IMR-90 (cell line): ENCODE results near the gene IGF2. TPM values are rescaled to one million over a fixed set of nuclear protein-coding genes. Genes with fewer than 3 reads are reported as not detected.

Experiments used
- ATAC-seq: fragments of 200-7000 bp; cut with Tn5 transposase; 2 replicates; pipeline ENCODE4 v1.9.1; 2020; ENCODE audit warnings: low read depth, mild to moderate bottlenecking, moderate library complexity
- BruUV-seq: library from RNA; stranded (reverse); fragments of 400-500 nt; replicated peaks from 2 replicates; lab custom pipeline; 2021; lab: Mats Ljungman, UMichigan
- CTCF ChIA-PET: fragments of 300-600 bp; formaldehyde crosslinking; extraction: SDS; loops from one replicate; lab custom pipeline; 2021; ENCODE audit warnings: antibody characterized with exemption; lab: Yijun Ruan, JAX
- POLR2A ChIA-PET: fragments of 300-600 bp; sonication (Branson Sonifier 250); formaldehyde crosslinking; loops from one replicate; lab custom pipeline; 2022; ENCODE audit warnings: antibody characterized with exemption; ENCODE audit not compliant: unreplicated experiment; lab: Charles Lee
- DNase-seq: peaks from one replicate; pipeline ENCODE4 v3.0.0; 2013
- H2AFZ ChIP-seq: replicated peaks from 2 replicates; pipeline ENCODE3; 2013; ENCODE audit warnings: low read length, mild to moderate bottlenecking; ENCODE audit not compliant: poor library complexity
- H2AK5ac ChIP-seq: 2 replicates; pipeline ENCODE4 v1.6.1; 2013; ENCODE audit warnings: low read depth, low read length, inconsistent platforms
- H2AK9ac ChIP-seq: replicated peaks from 2 replicates; pipeline ENCODE3; 2013; ENCODE audit warnings: mild to moderate bottlenecking, low read depth, low read length, moderate library complexity; ENCODE audit not compliant: poor library complexity
- H2BK120ac ChIP-seq: 2 replicates; pipeline ENCODE4 v1.6.1; 2013; ENCODE audit warnings: low read depth, low read length, inconsistent platforms
- H2BK15ac ChIP-seq: 3 replicates; pipeline ENCODE4 v1.6.1; 2013; ENCODE audit warnings: low read depth, low read length, inconsistent platforms
- H2BK20ac ChIP-seq: 2 replicates; pipeline ENCODE4 v1.6.1; 2013; ENCODE audit warnings: low read depth, mild to moderate bottlenecking, inconsistent platforms, low read length, moderate library complexity
- H2BK5ac ChIP-seq: 2 replicates; pipeline ENCODE4 v1.6.1; 2013; ENCODE audit warnings: mild to moderate bottlenecking, low read depth, low read length, inconsistent platforms; ENCODE audit not compliant: poor library complexity, severe bottlenecking
- H3K14ac ChIP-seq: replicated peaks from 2 replicates; pipeline ENCODE4 v1.6.1; 2013; ENCODE audit warnings: low read depth, low read length, inconsistent platforms
- H3K18ac ChIP-seq: 2 replicates; pipeline ENCODE4 v1.6.1; 2013; ENCODE audit warnings: low read depth, low read length, control low read depth
- H3K23ac ChIP-seq: 2 replicates; pipeline ENCODE4 v1.6.1; 2013; ENCODE audit warnings: low read depth, low read length, inconsistent platforms
- H3K27ac ChIP-seq: 2 replicates; pipeline ENCODE4 v1.5.1; 2013; ENCODE audit warnings: mild to moderate bottlenecking, control low read depth, low read length; ENCODE audit not compliant: insufficient read depth
- H3K27me3 ChIP-seq: 2 replicates; pipeline ENCODE4 v1.6.1; 2013; ENCODE audit warnings: low read length; ENCODE audit not compliant: control insufficient read depth, insufficient read depth
- H3K36me3 ChIP-seq: 2 replicates; pipeline ENCODE4 v1.6.1; 2013; ENCODE audit warnings: low read length, mixed read lengths; ENCODE audit not compliant: control insufficient read depth, insufficient read depth
- H3K4ac ChIP-seq: 2 replicates; pipeline ENCODE4 v1.6.1; 2013; ENCODE audit warnings: low read depth, low read length, inconsistent platforms
- H3K4me1 ChIP-seq: 2 replicates; pipeline ENCODE4 v1.6.1; 2013; ENCODE audit warnings: low read length, mixed read lengths; ENCODE audit not compliant: control insufficient read depth, insufficient read depth
- H3K4me2 ChIP-seq: 2 replicates; pipeline ENCODE4 v1.6.1; 2013; ENCODE audit warnings: low read depth, mild to moderate bottlenecking, control low read depth, low read length, moderate library complexity
- H3K4me3 ChIP-seq: 2 replicates; pipeline ENCODE4 v1.5.1; 2013; ENCODE audit warnings: low read depth, mild to moderate bottlenecking, control low read depth, low read length, moderate library complexity; ENCODE audit not compliant: insufficient read depth
- H3K56ac ChIP-seq: 2 replicates; pipeline ENCODE4 v1.6.1; 2013; ENCODE audit warnings: low read length, inconsistent platforms; ENCODE audit not compliant: insufficient read depth; ENCODE audit errors: extremely low read depth
- H3K79me1 ChIP-seq, 2 experiments: 2 replicates each; pipeline ENCODE4 v1.6.1; 2013; ENCODE audit warnings: low read length in 2 of 2, inconsistent platforms in 1 of 2, low read depth in 1 of 2
- H3K9ac ChIP-seq: 2 replicates; pipeline ENCODE4 v1.6.1; 2013; ENCODE audit warnings: low read depth, low read length, control low read depth
- H3K9me1 ChIP-seq: 2 replicates; pipeline ENCODE4 v1.6.1; 2013; ENCODE audit warnings: low read length, inconsistent platforms; ENCODE audit not compliant: insufficient read depth
- H3K9me3 ChIP-seq: 2 replicates; pipeline ENCODE4 v1.6.1; 2013; ENCODE audit warnings: low read length; ENCODE audit not compliant: control insufficient read depth, insufficient read depth
- H4K20me1 ChIP-seq: 2 replicates; pipeline ENCODE4 v1.6.1; 2013; ENCODE audit warnings: low read length, inconsistent platforms; ENCODE audit not compliant: insufficient read depth
- H4K5ac ChIP-seq: 2 replicates; pipeline ENCODE4 v1.6.1; 2013; ENCODE audit warnings: mild to moderate bottlenecking, low read depth, low read length, control low read depth
- H4K8ac ChIP-seq, 2 experiments: 2 replicates each; pipeline ENCODE4 v1.6.1; 2013; ENCODE audit warnings: low read depth in 2 of 2, low read length in 2 of 2, control low read depth in 1 of 2, inconsistent platforms in 1 of 2
- H4K91ac ChIP-seq: 2 replicates; pipeline ENCODE4 v1.6.1; 2013; ENCODE audit warnings: low read depth, low read length, inconsistent platforms; ENCODE audit not compliant: insufficient read depth
- BHLHE40 ChIP-seq: fragments of 150-350 bp; IDR thresholded peaks from 2 replicates; pipeline ENCODE4 v1.6.1; 2016; ENCODE audit warnings: mild to moderate bottlenecking, low read depth, low read length
- CEBPB ChIP-seq: IDR thresholded peaks from 2 replicates; pipeline ENCODE4 v1.6.1; 2012; ENCODE audit warnings: low read depth, low read length, improper control_type of control experiment
- CHD1 ChIP-seq: IDR thresholded peaks from 2 replicates; pipeline ENCODE4 v1.6.1; 2012; ENCODE audit warnings: low read depth, low read length, improper control_type of control experiment
- ELK1 ChIP-seq: fragments of 150-350 bp; IDR thresholded peaks from 2 replicates; pipeline ENCODE4 v1.6.1; 2016; ENCODE audit warnings: low read depth, mild to moderate bottlenecking, low read length, moderate library complexity, borderline replicate concordance
- FOS ChIP-seq: fragments of 150-350 bp; IDR thresholded peaks from 2 replicates; pipeline ENCODE4 v1.6.1; 2016; ENCODE audit warnings: low read depth, low read length
- MAZ ChIP-seq: IDR thresholded peaks from 2 replicates; pipeline ENCODE4 v1.6.1; 2012; ENCODE audit warnings: low read depth, mild to moderate bottlenecking, low read length, improper control_type of control experiment, moderate library complexity, borderline replicate concordance
- NFE2L2 ChIP-seq: fragments of 150-350 bp; IDR thresholded peaks from 2 replicates; pipeline ENCODE4 v1.6.1; 2016; ENCODE audit warnings: low read depth, mild to moderate bottlenecking, low read length
- POLR2A ChIP-seq: IDR thresholded peaks from 2 replicates; pipeline ENCODE4 v1.6.1; 2012; ENCODE audit warnings: mild to moderate bottlenecking, low read depth, low read length
- RCOR1 ChIP-seq: IDR thresholded peaks from 2 replicates; pipeline ENCODE4 v1.6.1; 2012; ENCODE audit warnings: mild to moderate bottlenecking, low read length, improper control_type of control experiment; ENCODE audit not compliant: insufficient replicate concordance
- RFX5 ChIP-seq: IDR thresholded peaks from 2 replicates; pipeline ENCODE4 v1.8.0; 2012; ENCODE audit warnings: low read depth, mild to moderate bottlenecking, low read length, moderate library complexity
- WGBS, 2 experiments: methylation state at CpG; one replicate each; pipeline versions ENCODE4 v1.1.5 to v1.1.7; 2013; ENCODE audit warnings: missing lambda C conversion rate in 2 of 2; ENCODE audit not compliant: insufficient read length in 1 of 2; ENCODE audit errors: extremely low coverage in 2 of 2; 5-methylcytosine and 5-hydroxymethylcytosine counted together
- dilution Hi-C: fragments of 300-500 bp; cut with HindIII; formaldehyde crosslinking; loops from one replicate; pipeline ENCODE4 v1.14.3; 2018; ENCODE audit warnings: low sequenced_read_pairs; ENCODE audit not compliant: unreplicated experiment
- in situ Hi-C: fragments of 300-500 bp; cut with MboI; formaldehyde crosslinking; loops from 3 replicates; pipeline ENCODE4 v1.14.3; 2019; ENCODE audit warnings: low sequenced_read_pairs, inconsistent platforms, mixed read lengths
- intact Hi-C: fragments of 100-400 bp; cut with micrococcal nuclease; formaldehyde crosslinking; loops from 2 replicates; pipeline ENCODE4 v1.10.0; 2022
- polyA plus RNA-seq, 3 experiments: library from polyadenylated mRNA; depleted of rRNA; stranded (reverse); fragments of >200 nt; gene quantifications; 2 replicates each; pipeline ENCODE4 v1.2.3, GENCODE V29; 2012; ENCODE audit warnings: low replicate concordance in 1 of 3
- total RNA-seq: library from RNA; depleted of rRNA; stranded (reverse); fragments of >200 nt; gene quantifications from 2 replicates; pipeline ENCODE4 v1.2.3, GENCODE V29; 2012
- TF ChIP-seq, protein P1 (sequence below): fragments of 150-350 bp; IDR thresholded peaks from 2 replicates; pipeline ENCODE4 v1.6.1; 2017; ENCODE audit warnings: mild to moderate bottlenecking, antibody characterized with exemption, low read length, low read depth
- TF ChIP-seq, protein P2 (sequence below): conservative IDR thresholded peaks from 2 replicates; pipeline ENCODE4 v1.5.1; 2012; ENCODE audit warnings: mild to moderate bottlenecking, low read depth, low read length, improper control_type of control experiment

Gene IGF2
- total and polyA plus RNA-seq, 2 of the 4 experiments (the other 2 are of a cell fraction): 2.3 to 21.8 TPM

DNA sequence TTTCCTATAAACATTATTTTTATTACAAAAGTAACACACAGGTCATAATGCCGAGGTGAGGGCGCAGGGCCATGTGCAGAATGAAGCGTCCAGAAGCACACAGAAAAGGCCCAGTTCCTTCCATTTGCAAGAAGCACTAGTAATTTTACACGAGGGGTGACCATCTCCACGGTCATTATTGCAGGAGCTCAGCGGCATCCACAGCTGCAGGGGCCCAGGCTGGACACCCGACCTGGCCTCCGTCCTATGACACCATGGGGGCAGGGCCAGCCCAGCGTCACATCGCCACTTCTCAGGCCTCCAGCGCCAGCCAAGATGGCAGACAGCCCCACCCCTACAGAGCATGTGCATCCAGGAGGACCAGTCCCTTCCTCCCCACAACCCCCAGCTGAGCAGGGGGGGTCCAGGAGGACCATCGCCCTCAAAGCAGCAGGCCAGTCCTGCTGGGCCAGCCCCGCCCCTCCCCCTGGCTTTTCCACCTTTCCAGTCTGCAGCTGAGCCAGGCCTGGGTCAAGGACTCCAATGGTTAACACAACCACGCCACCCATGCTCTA lies 3.5 kb downstream of the IGF2 start:
- intact Hi-C loops: loop anchor here (5.0 kb wide), 1 partner anchor 38 kb away; no protein-coding TSS in a partner anchor
- no peak overlapping the region for H3K18ac ChIP-seq
- ATAC-seq: no peak

More for the DNA sequence above, 3.5 kb downstream of the IGF2 start:
- Histone ChIP-seq H4K5ac (no peak overlapping the region), H2AK9ac (no peak overlapping the region), H2BK20ac (no peak overlapping the region), H2BK5ac (no peak overlapping the region), H4K91ac (no peak overlapping the region), H3K4ac (no peak overlapping the region), H3K9me1 (peaks cover 7% of the 10 kb centered on the region), H3K23ac (no peak overlapping the region), H4K20me1 (peaks cover 33% of the 10 kb centered on the region), H3K4me3 (no peak overlapping the region), H2AK5ac (no peak overlapping the region), H3K56ac (no peak overlapping the region), H3K4me2 (no peak overlapping the region), H2BK15ac (no peak overlapping the region), H3K4me1 (no peaks in the 10 kb centered on the region; the same call in 1 of the 2 replicates), H3K36me3 (peaks cover 2% of the 10 kb centered on the region; the same call in 1 of the 2 replicates), H3K27ac (no peak overlapping the region), H3K9ac (no peak overlapping the region), H2BK120ac (no peak overlapping the region), H4K8ac (no peak overlapping the region), H3K27me3 (peaks cover 49% of the 10 kb centered on the region), H3K14ac (no peak overlapping the region), H2AFZ (no peak overlapping the region), H3K79me1 (peaks cover 0 to 9% of the 10 kb centered on the region in 2 experiments; a peak in 2 of 4 replicates), H3K9me3 (no peaks in the 10 kb centered on the region)
- POLR2A ChIA-PET: no interaction called here
- CTCF ChIA-PET: no interaction called here
- BruUV-seq: no TSS peak
- 86% methylated on average over 6 of the region's 14 CpGs; no CpG with 5 or more reads in 1 of the 2 experiments for WGBS, 2 experiments
- TF ChIP-seq, protein P1, sequence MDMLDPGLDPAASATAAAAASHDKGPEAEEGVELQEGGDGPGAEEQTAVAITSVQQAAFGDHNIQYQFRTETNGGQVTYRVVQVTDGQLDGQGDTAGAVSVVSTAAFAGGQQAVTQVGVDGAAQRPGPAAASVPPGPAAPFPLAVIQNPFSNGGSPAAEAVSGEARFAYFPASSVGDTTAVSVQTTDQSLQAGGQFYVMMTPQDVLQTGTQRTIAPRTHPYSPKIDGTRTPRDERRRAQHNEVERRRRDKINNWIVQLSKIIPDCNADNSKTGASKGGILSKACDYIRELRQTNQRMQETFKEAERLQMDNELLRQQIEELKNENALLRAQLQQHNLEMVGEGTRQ: no peak
- TF ChIP-seq CEBPB: no peak
- no peak for TF ChIP-seq POLR2A
- no peak for TF ChIP-seq CHD1
- TF ChIP-seq RCOR1: no peak
- TF ChIP-seq NFE2L2: no peak
- no peak for TF ChIP-seq RFX5
- no peak for TF ChIP-seq BHLHE40
- no peak for TF ChIP-seq FOS
- TF ChIP-seq MAZ: no peak
- no peak for TF ChIP-seq ELK1
- TF ChIP-seq, protein P2, sequence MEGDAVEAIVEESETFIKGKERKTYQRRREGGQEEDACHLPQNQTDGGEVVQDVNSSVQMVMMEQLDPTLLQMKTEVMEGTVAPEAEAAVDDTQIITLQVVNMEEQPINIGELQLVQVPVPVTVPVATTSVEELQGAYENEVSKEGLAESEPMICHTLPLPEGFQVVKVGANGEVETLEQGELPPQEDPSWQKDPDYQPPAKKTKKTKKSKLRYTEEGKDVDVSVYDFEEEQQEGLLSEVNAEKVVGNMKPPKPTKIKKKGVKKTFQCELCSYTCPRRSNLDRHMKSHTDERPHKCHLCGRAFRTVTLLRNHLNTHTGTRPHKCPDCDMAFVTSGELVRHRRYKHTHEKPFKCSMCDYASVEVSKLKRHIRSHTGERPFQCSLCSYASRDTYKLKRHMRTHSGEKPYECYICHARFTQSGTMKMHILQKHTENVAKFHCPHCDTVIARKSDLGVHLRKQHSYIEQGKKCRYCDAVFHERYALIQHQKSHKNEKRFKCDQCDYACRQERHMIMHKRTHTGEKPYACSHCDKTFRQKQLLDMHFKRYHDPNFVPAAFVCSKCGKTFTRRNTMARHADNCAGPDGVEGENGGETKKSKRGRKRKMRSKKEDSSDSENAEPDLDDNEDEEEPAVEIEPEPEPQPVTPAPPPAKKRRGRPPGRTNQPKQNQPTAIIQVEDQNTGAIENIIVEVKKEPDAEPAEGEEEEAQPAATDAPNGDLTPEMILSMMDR: no peak
- dilution Hi-C loops: no loop called here
- in situ Hi-C loops: no loop called here
- no peak for DNase-seq
